GM12872 (cell line): Measurements from ENCODE around the gene CYLD.

Experiments used
- TF ChIP-seq, protein P1 (sequence below): IDR thresholded peaks from 3 replicates; pipeline ENCODE4 v1.5.1; 2011; ENCODE audit warnings: low read depth, mild to moderate bottlenecking, low read length, moderate library complexity; ENCODE audit not compliant: insufficient read depth

CYLD gene

GRCh38 chr16:50696575-50697420 is 45.1 kb upstream of the CYLD start:
- TF ChIP-seq, protein P1, sequence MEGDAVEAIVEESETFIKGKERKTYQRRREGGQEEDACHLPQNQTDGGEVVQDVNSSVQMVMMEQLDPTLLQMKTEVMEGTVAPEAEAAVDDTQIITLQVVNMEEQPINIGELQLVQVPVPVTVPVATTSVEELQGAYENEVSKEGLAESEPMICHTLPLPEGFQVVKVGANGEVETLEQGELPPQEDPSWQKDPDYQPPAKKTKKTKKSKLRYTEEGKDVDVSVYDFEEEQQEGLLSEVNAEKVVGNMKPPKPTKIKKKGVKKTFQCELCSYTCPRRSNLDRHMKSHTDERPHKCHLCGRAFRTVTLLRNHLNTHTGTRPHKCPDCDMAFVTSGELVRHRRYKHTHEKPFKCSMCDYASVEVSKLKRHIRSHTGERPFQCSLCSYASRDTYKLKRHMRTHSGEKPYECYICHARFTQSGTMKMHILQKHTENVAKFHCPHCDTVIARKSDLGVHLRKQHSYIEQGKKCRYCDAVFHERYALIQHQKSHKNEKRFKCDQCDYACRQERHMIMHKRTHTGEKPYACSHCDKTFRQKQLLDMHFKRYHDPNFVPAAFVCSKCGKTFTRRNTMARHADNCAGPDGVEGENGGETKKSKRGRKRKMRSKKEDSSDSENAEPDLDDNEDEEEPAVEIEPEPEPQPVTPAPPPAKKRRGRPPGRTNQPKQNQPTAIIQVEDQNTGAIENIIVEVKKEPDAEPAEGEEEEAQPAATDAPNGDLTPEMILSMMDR, result no peak

- TF ChIP-seq, protein P1, result no peak
Measured at GRCh38 chr16:50697421-50697715, 44.5 kb upstream of the CYLD start.

GRCh38 chr16:50697881-50698767 is 43.8 kb upstream of the CYLD start:
- TF ChIP-seq, protein P1, result no peak

- TF ChIP-seq, protein P1, result no peak
Measured at GRCh38 chr16:50699326-50700159, 42.3 kb upstream of the CYLD start.

DNA sequence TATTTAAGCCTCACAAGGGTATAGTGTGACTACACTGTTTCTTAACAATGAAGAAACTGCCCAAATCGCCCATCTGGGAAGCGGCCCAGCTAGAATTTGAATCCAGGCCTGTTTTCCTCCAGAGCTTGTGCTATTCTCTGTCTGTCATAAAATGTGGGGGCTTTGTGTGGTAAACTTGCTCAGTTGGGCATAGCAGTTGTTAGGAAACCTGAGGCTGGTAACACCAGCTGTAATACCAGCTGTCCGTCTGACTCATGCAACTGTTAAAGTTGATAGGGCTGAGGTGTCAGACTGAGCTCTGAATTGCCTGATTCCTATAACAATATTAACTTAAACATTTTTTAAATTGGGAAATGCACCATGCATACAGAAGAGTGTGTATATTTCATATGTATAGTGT is 39.2 kb upstream of the CYLD start:
- TF ChIP-seq, protein P1, result no peak

GRCh38 chr16:50704245-50704644 is 37.6 kb upstream of the CYLD start:
- TF ChIP-seq, protein P1, result no peak

DNA sequence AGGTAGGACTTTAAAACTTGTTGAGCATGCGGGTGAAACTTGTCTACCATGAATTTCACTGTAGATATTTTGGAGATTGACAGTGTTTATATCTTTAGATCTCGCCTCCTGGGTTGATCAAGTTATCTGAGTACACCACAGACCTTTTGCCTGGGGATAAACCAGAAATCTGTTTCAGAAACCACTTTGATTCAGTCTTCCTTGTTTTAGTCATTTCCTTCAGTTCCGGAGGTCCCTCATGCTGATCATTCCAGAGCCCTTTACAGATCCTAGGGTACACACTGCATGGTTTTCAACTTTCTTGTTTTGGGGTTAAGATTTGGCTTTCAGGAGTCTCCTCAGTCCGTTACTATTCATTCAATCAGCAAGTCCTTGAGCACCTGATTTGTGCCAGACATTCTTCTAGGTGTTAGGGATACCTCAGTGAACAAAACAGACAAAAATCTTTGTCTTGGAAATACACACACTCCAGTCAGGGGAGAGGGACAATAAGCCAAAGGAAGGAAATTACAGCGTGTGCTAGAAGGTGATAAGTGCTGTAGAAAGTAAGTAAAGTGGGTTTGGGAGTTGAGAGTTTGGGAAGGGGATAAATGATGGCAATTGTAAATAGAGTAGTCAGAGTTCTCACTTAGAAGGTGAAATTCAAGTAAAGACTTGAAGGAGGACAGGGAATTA is 36.3 kb upstream of the CYLD start:
- TF ChIP-seq, protein P1, result no peak
